Measurements from ENCODE around the gene VPS52. TPM values are rescaled to one million over a fixed set of nuclear protein-coding genes. Genes with fewer than 3 reads are reported as not detected.

Gene VPS52
- total RNA-seq, 1 experiment from 2014 or later = 47.1 TPM

- Mint-ChIP-seq H3K4me1 (peaks cover 33 to 34% of the 10 kb centered on the region in 2 experiments), H3K27ac (no peak overlapping the region), H3K36me3 (ENCODE audit: insufficient read depth in 1 of 3, low read depth in 3 of 3) (peaks cover 24 to 79% (median 50%) of the 10 kb centered on the region in 3 experiments; a peak in 6 of 7 replicates), H3K9me3 (no peaks in the 10 kb centered on the region), H3K4me3 (no peak overlapping the region), H3K27me3 (ENCODE audit: low read depth) (no peaks in the 10 kb centered on the region)
- Histone ChIP-seq H3K4me2 (ENCODE audit: insufficient read depth, insufficient read length, low read length) (no peak overlapping the region), H3K23me2 (ENCODE audit: insufficient read length, low read depth, low read length, poor library complexity, severe bottlenecking) (peaks cover 9% of the 10 kb centered on the region), H3K79me2 (ENCODE audit: insufficient read depth, low read length) (peaks cover 3% of the 10 kb centered on the region; the same call in 1 of the 2 replicates), H3T11ph (ENCODE audit: low read length) (no peak overlapping the region), H3K27ac (ENCODE audit: insufficient read length, low read depth, low read length) (no peak overlapping the region), H4K5ac (ENCODE audit: insufficient read length, low read depth, low read length) (no peak overlapping the region), H2AK5ac (ENCODE audit: insufficient read length, low read length) (no peak overlapping the region), H2BK5ac (ENCODE audit: insufficient read length, low read length) (no peak overlapping the region), H4K8ac (replicated peaks; ENCODE audit: insufficient read length, low read depth, low read length) (no peak overlapping the region), H2BK12ac (ENCODE audit: insufficient read length, low read depth, low read length) (no peak overlapping the region), H3K9ac (ENCODE audit: extremely low read depth, insufficient read length, low read length) (no peak overlapping the region), H2BK20ac (ENCODE audit: low read depth, low read length, poor library complexity, severe bottlenecking) (no peak overlapping the region), H3K18ac (ENCODE audit: insufficient read length, low read depth, low read length) (no peak overlapping the region), H3K79me1 (ENCODE audit: insufficient read depth, low read depth, low read length, poor library complexity, severe bottlenecking) (no peaks in the 10 kb centered on the region), H3K56ac (ENCODE audit: insufficient read length, low read depth, low read length) (no peak overlapping the region), H2BK15ac (ENCODE audit: low read depth, low read length) (no peak overlapping the region), H2BK120ac (ENCODE audit: low read depth, low read length, poor library complexity, severe bottlenecking) (no peak overlapping the region), H3K27me3 (ENCODE audit: insufficient read depth, low read length) (no peaks in the 10 kb centered on the region), H4K91ac (ENCODE audit: insufficient read length, low read depth, low read length) (no peak overlapping the region), H3K14ac (ENCODE audit: insufficient read depth, low read length) (no peak overlapping the region), H3K4me1 (ENCODE audit: insufficient read depth, low read length) (no peaks in the 10 kb centered on the region; the same call in 1 of the 2 replicates), H3K23ac (ENCODE audit: insufficient read length, low read depth, low read length) (no peak overlapping the region), H4K20me1 (ENCODE audit: control insufficient read depth, insufficient read depth, insufficient read length) (no peaks in the 10 kb centered on the region), H3K9me3 (ENCODE audit: control insufficient read depth, low read depth, low read length) (no peaks in the 10 kb centered on the region), H2AFZ (ENCODE audit: low read length) (no peak overlapping the region), H3K4ac (ENCODE audit: low read depth, low read length) (no peak overlapping the region)
- no peak for TF ChIP-seq CTCF (conservative IDR thresholded peaks at IDR 0.05)
- no CpG with 5 or more reads among the region's 13 CpGs for WGBS (ENCODE audit: extremely low coverage, insufficient read length, low lambda C conversion rate)
- DNase-seq = no peak
Observed at GRCh38 chr6:33279257-33279695, 7.6 kb upstream of the VPS52 start.
